T-helper 2 cell (primary cell): ENCODE results near the gene SSR3.
"Not testable (repeated sequence)": the region's sequence is repeated elsewhere in the genome, so short reads cannot be mapped to it uniquely, and the experiment has no call there.

Source experiments
- DNase-seq, 5 experiments: peaks; one replicate each; pipeline versions ENCODE4 v3.0.0 to v3.0.0-alpha.2; 2012 to 2022

The SSR3 gene

GRCh38 chr3:156575641-156576040 is 20.7 kb upstream of the SSR3 start:
- no peak for DNase-seq

- not testable (repeated sequence) for DNase-seq
These were observed 15.0 kb upstream of the SSR3 start for GRCh38 chr3:156569881-156570280.

- not testable (repeated sequence) for DNase-seq
These were observed 14.1 kb upstream of the SSR3 start for GRCh38 chr3:156569016-156569415.

- DNase-seq: no peak
These were observed 9.2 kb upstream of the SSR3 start for GRCh38 chr3:156563900-156564682.

- DNase-seq: not testable (repeated sequence)
These were observed 7.6 kb upstream of the SSR3 start for GRCh38 chr3:156562486-156562885.

GRCh38 chr3:156561533-156561932 is 6.6 kb upstream of the SSR3 start:
- DNase-seq: no peak

GRCh38 chr3:156559321-156559720 is 4.4 kb upstream of the SSR3 start:
- no peak for DNase-seq

GRCh38 chr3:156558389-156558788 is 3.5 kb upstream of the SSR3 start:
- no peak for DNase-seq

GRCh38 chr3:156554515-156554841 is 439 bp downstream of the SSR3 start:
- DNase-seq: no peak

GRCh38 chr3:156553705-156554356 is 1.1 kb downstream of the SSR3 start:
- peak in 1 of 5 experiments; percentile 51 for DNase-seq

GRCh38 chr3:156552973-156553372 is 1.9 kb downstream of the SSR3 start:
- no peak for DNase-seq

GRCh38 chr3:156551746-156552145 is 3.2 kb downstream of the SSR3 start:
- no peak for DNase-seq

GRCh38 chr3:156551261-156551660 is 3.7 kb downstream of the SSR3 start:
- DNase-seq: no peak

- no peak for DNase-seq
These were observed 6.0 kb downstream of the SSR3 start for GRCh38 chr3:156548902-156549301.

GRCh38 chr3:156548041-156548687 is 6.8 kb downstream of the SSR3 start:
- DNase-seq: no peak

GRCh38 chr3:156547637-156548036 is 7.3 kb downstream of the SSR3 start:
- no peak for DNase-seq

GRCh38 chr3:156543043-156543555 is 11.8 kb downstream of the SSR3 start:
- DNase-seq: no peak

GRCh38 chr3:156542101-156543042 is 12.5 kb downstream of the SSR3 start:
- DNase-seq: no peak

GRCh38 chr3:156539802-156540201 is 15.1 kb downstream of the SSR3 start:
- DNase-seq: no peak

GRCh38 chr3:156539051-156539450 is 15.9 kb downstream of the SSR3 start:
- no peak for DNase-seq

- no peak for DNase-seq
These were observed 18.2 kb downstream of the SSR3 start for GRCh38 chr3:156536524-156537316.

GRCh38 chr3:156535798-156536197 is 19.1 kb downstream of the SSR3 start:
- DNase-seq: no peak
